ENCODE measurements around the gene ADCK1.
"Not testable (repeated sequence)": the region's sequence is repeated elsewhere in the genome, so short reads cannot be mapped to it uniquely, and the experiment has no call there.

The ADCK1 gene

DNA sequence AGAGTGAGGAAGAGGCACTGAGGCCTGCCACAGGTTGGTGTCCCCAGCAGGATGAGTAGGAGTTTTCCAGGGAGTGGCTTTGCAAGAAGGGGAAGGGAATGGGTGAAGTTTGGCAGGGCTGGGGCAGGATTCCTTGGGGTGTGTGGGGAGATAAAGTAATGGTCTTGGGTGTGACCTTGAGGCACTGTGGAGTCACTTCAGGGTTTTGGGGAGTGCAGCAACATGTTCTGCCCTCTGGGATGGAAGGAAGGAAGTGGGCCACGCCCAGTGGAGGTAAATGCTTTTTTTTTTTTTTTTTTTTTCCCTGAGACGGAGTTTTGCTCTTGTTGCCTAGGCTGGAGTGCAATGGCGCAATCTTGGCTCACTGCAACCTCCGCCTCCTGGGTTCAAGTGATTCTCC lies 108.9 kb downstream of the ADCK1 start:
- no peak for DNase-seq

GRCh38 chr14:77909911-77910310 lies 110.0 kb downstream of the ADCK1 start:
- no peak for DNase-seq

- no peak for DNase-seq
These were observed 110.6 kb downstream of the ADCK1 start for GRCh38 chr14:77910506-77910905.

DNA sequence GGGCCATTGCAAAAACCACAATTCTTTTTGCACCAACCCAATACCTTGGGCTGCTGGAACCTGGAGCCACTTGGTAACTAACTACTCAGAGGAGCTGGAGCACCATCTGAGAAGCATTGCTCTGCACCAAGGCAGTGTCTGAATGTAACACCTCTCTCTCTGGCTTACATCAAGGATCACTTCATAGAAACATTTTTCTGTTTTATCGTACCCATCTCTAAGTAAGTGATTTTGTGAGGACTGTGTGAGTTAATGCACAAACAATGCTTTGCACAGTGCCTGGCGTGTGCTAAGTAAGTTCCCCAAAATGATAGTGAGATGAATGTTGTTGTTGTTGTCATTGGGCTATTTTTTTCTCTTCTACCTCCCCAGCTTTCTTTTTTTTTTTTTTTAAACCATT lies 111.4 kb downstream of the ADCK1 start:
- no peak for DNase-seq

GRCh38 chr14:77912754-77913556 lies 113.0 kb downstream of the ADCK1 start:
- no peak for DNase-seq

DNA sequence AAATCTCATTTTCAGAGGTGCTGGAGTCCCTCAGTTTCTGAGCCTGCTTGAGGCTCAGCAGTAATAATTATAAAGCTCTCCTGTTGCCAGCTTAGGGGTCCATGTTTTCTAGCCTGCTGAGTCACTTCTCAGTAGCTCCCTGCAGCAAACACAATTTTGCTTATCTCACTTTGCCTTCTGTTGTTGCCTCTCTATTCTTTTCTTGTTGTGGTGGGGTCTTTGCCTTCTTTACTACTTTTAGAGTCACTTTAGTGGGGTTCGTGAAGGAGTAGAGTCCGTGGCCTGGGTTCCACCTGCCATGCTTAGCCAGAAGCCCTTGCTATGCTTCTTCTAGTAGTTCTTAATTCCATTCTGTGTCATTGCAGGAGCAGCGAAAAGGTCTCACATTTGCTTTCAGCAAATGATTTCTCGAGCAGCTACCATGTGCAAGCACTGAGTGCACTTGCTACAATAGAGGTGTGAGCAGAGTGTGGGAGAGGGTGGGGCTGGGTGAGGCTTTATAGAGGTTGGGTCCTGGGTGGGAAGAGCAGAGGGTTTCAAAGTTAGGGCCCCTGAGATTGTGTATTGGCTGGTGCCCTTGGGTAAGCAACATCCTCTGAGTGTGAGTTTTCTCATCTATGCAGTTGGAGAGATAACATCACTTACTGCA lies 114.3 kb downstream of the ADCK1 start:
- no peak for DNase-seq

DNA sequence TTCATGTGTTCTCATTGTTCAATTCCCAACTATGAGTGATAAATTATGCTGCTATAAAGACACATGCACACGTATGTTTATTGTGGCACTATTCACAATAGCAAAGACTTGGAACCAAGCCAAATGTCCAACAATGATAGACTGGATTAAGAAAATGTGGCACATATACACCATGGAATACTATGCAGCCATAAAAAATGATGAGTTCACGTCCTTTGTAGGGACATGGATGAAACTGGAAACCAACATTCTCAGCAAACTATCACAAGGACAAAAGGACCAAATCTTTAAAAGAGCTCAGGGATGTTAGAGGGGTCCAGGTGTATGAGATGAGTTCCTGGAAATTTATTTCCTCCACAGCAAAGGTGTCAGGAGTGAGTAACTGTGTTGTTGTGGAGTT lies 115.5 kb downstream of the ADCK1 start:
- DNase-seq, result not testable (repeated sequence)

GRCh38 chr14:77917491-77918201 lies 117.7 kb downstream of the ADCK1 start:
- DNase-seq, result no peak

GRCh38 chr14:77918448-77918847 lies 118.5 kb downstream of the ADCK1 start:
- DNase-seq, result no peak

- DNase-seq, result no peak
These were observed 120.4 kb downstream of the ADCK1 start for GRCh38 chr14:77920312-77920711.

DNA sequence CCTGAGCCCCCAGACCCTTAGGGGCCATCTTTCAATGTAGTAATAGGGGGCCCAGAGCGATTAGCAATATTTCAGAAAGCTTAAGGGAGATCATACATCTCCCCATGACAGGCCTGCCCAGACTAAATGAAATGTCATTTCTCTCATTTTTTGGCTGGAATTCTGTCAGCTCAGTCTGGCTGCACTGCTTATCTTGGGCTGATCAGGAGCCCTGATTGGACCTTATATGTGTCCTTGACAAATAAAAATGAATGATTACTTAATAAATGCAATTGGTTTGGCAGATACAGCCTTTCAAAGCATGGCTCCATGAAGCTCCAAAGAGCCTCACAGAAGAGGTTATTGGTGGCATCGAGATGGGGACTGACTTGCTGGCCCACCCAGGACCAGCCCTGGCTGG lies 121.9 kb downstream of the ADCK1 start:
- DNase-seq, result no peak

DNA sequence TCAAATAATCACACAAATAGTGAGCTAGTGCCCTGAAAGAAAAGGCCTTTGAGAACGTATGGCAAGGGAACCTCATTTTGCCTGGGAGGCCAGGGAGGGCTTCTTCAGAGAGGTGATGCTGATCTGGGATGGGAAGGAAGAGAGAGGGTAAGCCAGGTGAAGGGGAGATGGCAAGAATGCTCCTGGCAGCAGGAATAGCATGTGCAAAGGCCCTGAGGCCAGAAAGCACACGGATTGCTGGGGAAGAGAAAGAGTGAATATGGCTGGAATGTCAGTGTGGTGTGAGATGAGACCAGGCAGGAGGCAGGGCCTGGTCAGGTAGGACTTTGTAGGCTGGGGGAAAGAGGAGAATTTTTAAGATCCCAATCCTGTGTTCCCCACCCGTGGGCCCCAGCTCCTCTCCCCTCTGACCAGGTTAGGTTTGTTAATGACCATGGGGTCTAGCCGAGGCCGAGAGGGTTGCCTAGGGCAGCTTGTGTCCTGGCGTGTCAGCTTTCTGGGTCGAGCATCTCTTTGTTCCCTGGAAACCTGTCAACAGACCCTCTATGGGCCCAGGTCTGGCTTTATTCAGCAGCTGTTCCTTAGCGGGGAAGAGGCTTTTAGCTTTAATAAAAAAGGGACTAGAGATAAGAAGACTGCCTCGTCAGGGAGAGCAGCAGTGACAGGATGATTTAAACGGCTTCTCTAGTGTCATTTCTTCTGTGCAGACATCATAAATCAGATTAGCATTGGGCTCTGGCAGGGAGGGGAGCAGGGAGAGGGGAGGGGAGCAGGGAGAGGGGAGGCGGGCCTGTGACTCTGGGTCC lies 123.4 kb downstream of the ADCK1 start:
- peak; percentile 41 for DNase-seq

DNA sequence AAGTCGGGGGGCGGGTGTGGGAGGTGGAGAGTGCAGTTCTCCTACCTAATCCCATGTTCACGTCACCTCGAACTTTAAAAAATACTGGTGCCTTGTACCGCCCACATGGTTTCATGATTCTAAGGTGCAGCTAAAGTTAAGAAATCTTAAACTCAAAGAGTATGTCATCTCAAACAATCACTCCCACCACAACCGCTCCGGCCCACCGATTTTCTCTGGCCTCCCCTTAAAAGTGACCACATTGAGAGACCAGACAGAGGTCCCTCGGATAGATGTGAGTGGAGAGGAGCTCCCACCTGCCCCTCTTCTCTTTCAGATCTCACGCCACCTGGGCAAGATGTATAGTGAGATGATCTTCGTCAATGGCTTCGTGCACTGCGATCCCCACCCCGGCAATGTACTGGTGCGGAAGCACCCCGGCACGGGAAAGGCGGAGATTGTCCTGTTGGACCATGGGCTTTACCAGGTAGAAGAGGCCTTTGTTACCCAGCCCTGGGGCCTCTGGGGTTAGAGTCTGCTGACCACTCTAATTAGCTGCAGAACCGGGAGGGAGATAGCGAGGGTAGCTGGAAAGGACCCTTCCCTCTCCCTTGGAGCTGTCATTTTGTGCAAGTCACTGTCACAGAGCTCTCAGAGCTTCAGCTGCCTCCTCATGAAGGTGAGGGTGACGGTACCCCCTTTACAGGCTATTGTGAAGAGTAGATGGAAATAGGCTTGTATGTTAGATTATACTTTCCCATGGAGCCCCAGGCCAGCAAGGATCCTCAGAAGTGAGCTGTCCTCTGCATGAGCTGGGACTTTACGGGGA lies 124.4 kb downstream of the ADCK1 start:
- DNase-seq, result no peak

- DNase-seq, result no peak
These were observed 127.0 kb downstream of the ADCK1 start for GRCh38 chr14:77926942-77927341.

GRCh38 chr14:77931441-77931840 lies 131.5 kb downstream of the ADCK1 start:
- DNase-seq, result no peak

- no peak for DNase-seq
These were observed 136.3 kb downstream of the ADCK1 start for GRCh38 chr14:77936138-77936639.

DNA sequence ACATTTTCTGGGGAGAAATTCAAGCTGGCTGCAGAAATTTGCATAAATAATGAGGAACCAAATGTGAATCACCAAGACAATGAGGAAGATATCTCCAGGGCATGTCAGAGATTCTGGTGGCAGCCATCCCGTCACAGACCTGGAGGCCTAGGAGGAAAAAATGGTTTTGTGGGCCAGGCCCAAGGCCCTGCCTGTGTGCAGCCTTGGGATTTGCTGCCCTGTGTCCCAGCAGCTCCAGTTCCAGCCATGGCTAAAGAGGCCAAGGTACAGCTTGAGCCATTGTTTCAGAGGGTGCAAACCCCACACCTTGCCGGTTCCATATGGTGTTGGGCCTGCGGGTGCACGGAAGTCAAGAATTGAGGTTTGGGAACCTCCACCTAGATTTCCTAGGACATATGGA lies 147.5 kb downstream of the ADCK1 start:
- DNase-seq, result no peak

GRCh38 chr14:77950371-77951063 lies 150.6 kb downstream of the ADCK1 start:
- no peak for DNase-seq

- no peak for DNase-seq
These were observed 156.0 kb downstream of the ADCK1 start for GRCh38 chr14:77955816-77956484.

DNA sequence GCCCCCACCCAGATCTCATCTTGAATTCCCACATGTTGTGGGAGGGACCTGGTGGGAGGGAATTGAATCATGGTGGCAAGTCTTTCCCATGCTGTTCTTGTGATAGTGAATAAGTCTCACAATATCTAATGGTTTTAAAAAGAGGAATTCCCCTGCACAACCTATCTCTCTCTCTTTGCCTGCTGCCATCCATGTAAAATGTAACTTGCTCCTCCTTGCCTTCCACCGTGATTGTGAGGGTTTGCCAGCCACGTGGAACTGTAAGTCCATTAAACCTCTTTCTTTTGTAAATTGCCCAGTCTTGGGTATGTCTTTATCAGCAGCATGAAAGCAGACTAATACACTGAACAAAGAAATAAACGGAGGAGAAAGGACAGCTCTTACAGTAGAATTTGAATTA lies 159.8 kb downstream of the ADCK1 start:
- not testable (repeated sequence) for DNase-seq
